Activated CD4-positive, alpha-beta T cell treated with anti-CD3 and anti-CD28 coated beads for 1 hour (primary cell): Measurements from ENCODE around the gene TENM3.
"Not testable (repeated sequence)": the region's sequence is repeated elsewhere in the genome, so short reads cannot be mapped to it uniquely, and the experiment has no call there.

Experiments
- DNase-seq: peaks from one replicate; pipeline ENCODE4 v3.0.0-alpha.2; 2020

Gene TENM3

GRCh38 chr4:182228991-182229577, 14.1 kb upstream of the TENM3 start:
- no peak for DNase-seq

- no peak for DNase-seq
These were observed 12.9 kb upstream of the TENM3 start for GRCh38 chr4:182230256-182230655.

- no peak for DNase-seq
These were observed 12.1 kb upstream of the TENM3 start for GRCh38 chr4:182231080-182231479.

GRCh38 chr4:182231496-182231895, 11.7 kb upstream of the TENM3 start:
- DNase-seq = no peak

GRCh38 chr4:182233310-182234090, 9.7 kb upstream of the TENM3 start:
- no peak for DNase-seq

GRCh38 chr4:182235021-182235795, 8.0 kb upstream of the TENM3 start:
- no peak for DNase-seq

GRCh38 chr4:182236186-182236585, 7.0 kb upstream of the TENM3 start:
- no peak for DNase-seq

GRCh38 chr4:182237010-182237409, 6.2 kb upstream of the TENM3 start:
- DNase-seq = not testable (repeated sequence)

GRCh38 chr4:182238355-182238931, 4.8 kb upstream of the TENM3 start:
- no peak for DNase-seq

GRCh38 chr4:182240161-182241130, 2.8 kb upstream of the TENM3 start:
- no peak for DNase-seq

- not testable (repeated sequence) for DNase-seq
These were observed 942 bp upstream of the TENM3 start for GRCh38 chr4:182242260-182242659.

- no peak for DNase-seq
These were observed 415 bp upstream of the TENM3 start for GRCh38 chr4:182242787-182243186.

GRCh38 chr4:182245041-182245440, 1.8 kb downstream of the TENM3 start:
- no peak for DNase-seq

- no peak for DNase-seq
These were observed 2.5 kb downstream of the TENM3 start for GRCh38 chr4:182245541-182246215.

- DNase-seq = no peak
These were observed 3.4 kb downstream of the TENM3 start for GRCh38 chr4:182246401-182247205.

- no peak for DNase-seq
These were observed 5.1 kb downstream of the TENM3 start for GRCh38 chr4:182248295-182248694.

GRCh38 chr4:182250446-182250845, 7.2 kb downstream of the TENM3 start:
- no peak for DNase-seq

GRCh38 chr4:182251116-182251515, 7.9 kb downstream of the TENM3 start:
- DNase-seq = no peak

GRCh38 chr4:182252220-182252619, 9.0 kb downstream of the TENM3 start:
- DNase-seq = no peak

GRCh38 chr4:182254026-182254780, 11.0 kb downstream of the TENM3 start:
- DNase-seq = no peak
